HG03520 (cell line): ENCODE data around the gene RPN2.

ENCODE experiments used
- ATAC-seq: cut with Tn5 transposase; IDR thresholded peaks from one replicate; pipeline ENCODE4 v1.9.1; 2021; ENCODE audit warnings: mild to moderate bottlenecking, moderate library complexity; ENCODE audit not compliant: unreplicated experiment

RPN2 gene

GRCh38 chr20:37238935-37239451 lies 59.9 kb downstream of the RPN2 start:
- no peak for ATAC-seq

- no peak for ATAC-seq
These were observed 61.4 kb downstream of the RPN2 start for GRCh38 chr20:37240337-37241067.

GRCh38 chr20:37242503-37242902 lies 63.4 kb downstream of the RPN2 start:
- no peak for ATAC-seq

- ATAC-seq: no peak
These were observed 64.2 kb downstream of the RPN2 start for GRCh38 chr20:37243076-37243936.

GRCh38 chr20:37243937-37244571 lies 64.9 kb downstream of the RPN2 start:
- no peak for ATAC-seq

- ATAC-seq: no peak
These were observed 65.4 kb downstream of the RPN2 start for GRCh38 chr20:37244572-37244957.

GRCh38 chr20:37245216-37246150 lies 66.4 kb downstream of the RPN2 start:
- no peak for ATAC-seq

- no peak for ATAC-seq
These were observed 67.6 kb downstream of the RPN2 start for GRCh38 chr20:37246736-37247135.

GRCh38 chr20:37247547-37247946 lies 68.4 kb downstream of the RPN2 start:
- no peak for ATAC-seq

- no peak for ATAC-seq
These were observed 70.2 kb downstream of the RPN2 start for GRCh38 chr20:37249304-37249703.

GRCh38 chr20:37251825-37252477 lies 72.8 kb downstream of the RPN2 start:
- no peak for ATAC-seq

GRCh38 chr20:37253087-37253486 lies 74.0 kb downstream of the RPN2 start:
- ATAC-seq: no peak

- ATAC-seq: no peak
These were observed 75.2 kb downstream of the RPN2 start for GRCh38 chr20:37254114-37254878.

- ATAC-seq: no peak
These were observed 77.2 kb downstream of the RPN2 start for GRCh38 chr20:37256286-37256685.

GRCh38 chr20:37257530-37257929 lies 78.4 kb downstream of the RPN2 start:
- ATAC-seq: no peak

GRCh38 chr20:37257988-37258387 lies 78.9 kb downstream of the RPN2 start:
- ATAC-seq: no peak

GRCh38 chr20:37259031-37259430 lies 79.9 kb downstream of the RPN2 start:
- no peak for ATAC-seq

GRCh38 chr20:37259865-37260264 lies 80.7 kb downstream of the RPN2 start:
- no peak for ATAC-seq

- no peak for ATAC-seq
These were observed 81.8 kb downstream of the RPN2 start for GRCh38 chr20:37260923-37261322.
